Measurements from ENCODE around the gene PSMG1. TPM values are rescaled to one million over a fixed set of nuclear protein-coding genes. Genes with fewer than 3 reads are reported as not detected.
A peak's percentile ranks its signal among the peaks of the same experiment; 100 is the strongest.
"Not testable (repeated sequence)": the region's sequence is repeated elsewhere in the genome, so short reads cannot be mapped to it uniquely, and the experiment has no call there.

PSMG1 gene
- total RNA-seq, 6 donors from 2014 or later = 6.1 to 24.6 (median 19.7) TPM

DNA sequence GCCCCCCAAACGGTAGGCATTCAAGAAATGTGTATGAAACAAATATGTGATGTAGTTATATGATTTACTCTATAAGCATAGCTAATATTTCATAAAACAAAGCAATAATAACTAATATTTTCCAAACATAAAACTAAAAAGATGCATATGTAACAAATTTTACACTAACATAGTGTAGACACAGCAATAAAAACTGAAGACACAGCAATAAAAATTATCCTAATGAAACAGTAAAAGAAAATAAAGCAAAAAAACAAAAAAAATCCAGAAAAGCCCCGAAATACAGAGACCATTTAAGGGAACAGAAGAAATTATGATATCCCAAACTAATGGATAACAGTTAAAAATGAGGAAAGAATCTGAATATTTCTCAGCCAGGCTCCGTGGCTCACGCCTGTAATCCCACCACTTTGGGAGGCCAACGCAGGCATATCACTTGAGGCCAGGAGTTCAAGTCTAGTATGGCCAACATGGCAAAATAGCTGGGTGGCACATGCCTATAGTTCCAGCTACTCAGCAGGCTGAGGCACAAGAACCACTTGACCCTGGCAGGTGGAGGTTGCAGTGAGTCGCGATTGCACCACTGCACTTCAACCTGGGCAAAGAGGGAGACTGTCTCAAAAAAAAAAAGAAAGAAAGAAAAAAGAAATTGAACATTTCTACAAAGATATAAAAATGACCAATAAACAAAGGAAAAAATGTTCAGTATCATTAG is 38.2 kb upstream of the PSMG1 start:
- ATAC-seq (ENCODE audit: low FRiP score in 2 of 2) (no peak), DNase-seq (peak in 1 of 2 donors; percentile 85)
- peaks cover 0 to 3% (median 0%) of the 10 kb centered on the region in 4 donors for H3K4me1 ChIP-seq
- TF ChIP-seq POLR2AphosphoS5 (IDR thresholded peaks at IDR 0.05) (no peak), EP300 (IDR thresholded peaks at IDR 0.05) (no peak), POLR2A (IDR thresholded peaks at IDR 0.05) (no peak)
- TF ChIP-seq, protein P1, sequence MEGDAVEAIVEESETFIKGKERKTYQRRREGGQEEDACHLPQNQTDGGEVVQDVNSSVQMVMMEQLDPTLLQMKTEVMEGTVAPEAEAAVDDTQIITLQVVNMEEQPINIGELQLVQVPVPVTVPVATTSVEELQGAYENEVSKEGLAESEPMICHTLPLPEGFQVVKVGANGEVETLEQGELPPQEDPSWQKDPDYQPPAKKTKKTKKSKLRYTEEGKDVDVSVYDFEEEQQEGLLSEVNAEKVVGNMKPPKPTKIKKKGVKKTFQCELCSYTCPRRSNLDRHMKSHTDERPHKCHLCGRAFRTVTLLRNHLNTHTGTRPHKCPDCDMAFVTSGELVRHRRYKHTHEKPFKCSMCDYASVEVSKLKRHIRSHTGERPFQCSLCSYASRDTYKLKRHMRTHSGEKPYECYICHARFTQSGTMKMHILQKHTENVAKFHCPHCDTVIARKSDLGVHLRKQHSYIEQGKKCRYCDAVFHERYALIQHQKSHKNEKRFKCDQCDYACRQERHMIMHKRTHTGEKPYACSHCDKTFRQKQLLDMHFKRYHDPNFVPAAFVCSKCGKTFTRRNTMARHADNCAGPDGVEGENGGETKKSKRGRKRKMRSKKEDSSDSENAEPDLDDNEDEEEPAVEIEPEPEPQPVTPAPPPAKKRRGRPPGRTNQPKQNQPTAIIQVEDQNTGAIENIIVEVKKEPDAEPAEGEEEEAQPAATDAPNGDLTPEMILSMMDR (IDR thresholded peaks at IDR 0.05) = no peak
- WGBS, 2 donors = 79 to 90% methylated on average over 7 of the region's 7 CpGs
- no peak overlapping the region for H3K4me3 ChIP-seq
- H3K9me3 ChIP-seq = no peaks in the 10 kb centered on the region
- no peaks in the 10 kb centered on the region for H3K27me3 ChIP-seq
- peak overlapping the region in 1 of 4 donors; percentile 28 for H3K27ac ChIP-seq
- H3K36me3 ChIP-seq = peaks cover 4 to 62% (median 8%) of the 10 kb centered on the region in 4 donors

DNA sequence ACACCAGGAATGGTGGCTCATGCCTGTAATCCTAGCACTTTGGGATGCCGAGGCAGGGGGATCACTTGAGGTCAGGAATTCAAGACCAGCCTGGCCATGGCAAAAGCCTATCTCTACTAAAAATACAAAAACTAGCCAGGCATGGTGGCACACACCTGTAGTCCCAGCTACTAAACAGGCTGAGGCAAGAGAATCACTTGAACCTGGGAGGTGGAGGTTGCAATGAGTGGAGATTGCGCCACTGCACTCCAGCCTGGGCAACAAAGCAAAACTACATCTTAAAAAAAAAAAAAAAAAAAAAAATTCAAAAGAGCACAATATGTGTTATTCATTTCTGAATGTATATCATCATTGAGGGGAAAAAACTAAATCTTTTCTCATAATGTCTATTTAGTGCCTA is 37.6 kb upstream of the PSMG1 start:
- 75 to 82% methylated on average over 2 of the region's 2 CpGs for WGBS, 2 donors
- peaks cover 4 to 65% (median 8%) of the 10 kb centered on the region in 4 donors for H3K36me3 ChIP-seq
- H3K9me3 ChIP-seq; H3K27me3 ChIP-seq; ATAC-seq (ENCODE audit: low FRiP score in 2 of 2); H3K4me1 ChIP-seq; H3K27ac ChIP-seq; H3K4me3 ChIP-seq: not testable (repeated sequence)
- peak in 1 of 2 donors; percentile 79 for DNase-seq

DNA sequence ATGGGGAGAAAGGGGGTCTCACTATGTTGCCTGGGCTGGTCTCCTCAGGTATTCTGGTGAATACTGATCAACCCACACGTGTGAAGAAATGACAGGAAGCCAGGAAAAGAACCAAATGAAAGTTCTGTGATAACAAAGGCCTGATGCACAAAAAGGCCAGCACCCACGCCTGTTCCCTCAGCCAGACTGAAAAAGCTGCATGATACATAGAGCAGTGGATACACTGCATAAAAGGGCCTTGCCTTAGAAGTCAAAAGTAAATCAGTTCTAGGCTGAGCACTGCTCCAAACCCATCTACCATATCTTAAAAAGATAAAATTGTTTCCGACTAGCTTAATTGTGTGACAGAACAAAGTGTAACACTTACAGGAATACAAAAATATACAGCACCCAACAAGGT is 36.9 kb upstream of the PSMG1 start:
- Histone ChIP-seq H3K4me3 (no peak overlapping the region), H3K27ac (no peak overlapping the region), H3K36me3 (peaks cover 4 to 72% (median 8%) of the 10 kb centered on the region in 4 donors), H3K4me1 (peaks cover 0 to 3% (median 0%) of the 10 kb centered on the region in 4 donors), H3K27me3 (no peaks in the 10 kb centered on the region), H3K9me3 (no peaks in the 10 kb centered on the region)
- TF ChIP-seq, protein P1 (IDR thresholded peaks at IDR 0.05) = no peak
- TF ChIP-seq EP300 (IDR thresholded peaks at IDR 0.05) (no peak), POLR2A (IDR thresholded peaks at IDR 0.05) (no peak), POLR2AphosphoS5 (IDR thresholded peaks at IDR 0.05) (no peak)
- DNase-seq (no peak), ATAC-seq (ENCODE audit: low FRiP score in 2 of 2) (no peak)
- 87 to 91% methylated on average over 3 of the region's 3 CpGs for WGBS, 2 donors

DNA sequence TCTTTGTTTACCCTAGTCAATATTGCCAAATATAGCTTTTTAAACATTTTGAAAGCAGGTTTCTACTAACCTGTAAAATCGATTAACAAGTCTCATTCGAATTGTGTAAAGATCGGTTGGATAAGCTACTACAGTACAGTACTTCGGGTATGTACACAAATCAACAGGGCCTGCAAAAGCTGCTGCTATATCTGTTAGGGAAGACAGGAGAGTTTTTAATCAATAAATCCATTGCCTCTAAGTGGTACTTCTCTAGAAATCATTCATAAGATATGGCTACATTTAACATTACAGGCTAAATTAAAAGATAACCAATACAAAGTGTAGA is 34.8 kb upstream of the PSMG1 start:
- no peak for TF ChIP-seq POLR2A (IDR thresholded peaks at IDR 0.05)
- no peak for TF ChIP-seq EP300 (IDR thresholded peaks at IDR 0.05)
- TF ChIP-seq POLR2AphosphoS5 (IDR thresholded peaks at IDR 0.05) = no peak
- TF ChIP-seq, protein P1 (IDR thresholded peaks at IDR 0.05) = no peak

DNA sequence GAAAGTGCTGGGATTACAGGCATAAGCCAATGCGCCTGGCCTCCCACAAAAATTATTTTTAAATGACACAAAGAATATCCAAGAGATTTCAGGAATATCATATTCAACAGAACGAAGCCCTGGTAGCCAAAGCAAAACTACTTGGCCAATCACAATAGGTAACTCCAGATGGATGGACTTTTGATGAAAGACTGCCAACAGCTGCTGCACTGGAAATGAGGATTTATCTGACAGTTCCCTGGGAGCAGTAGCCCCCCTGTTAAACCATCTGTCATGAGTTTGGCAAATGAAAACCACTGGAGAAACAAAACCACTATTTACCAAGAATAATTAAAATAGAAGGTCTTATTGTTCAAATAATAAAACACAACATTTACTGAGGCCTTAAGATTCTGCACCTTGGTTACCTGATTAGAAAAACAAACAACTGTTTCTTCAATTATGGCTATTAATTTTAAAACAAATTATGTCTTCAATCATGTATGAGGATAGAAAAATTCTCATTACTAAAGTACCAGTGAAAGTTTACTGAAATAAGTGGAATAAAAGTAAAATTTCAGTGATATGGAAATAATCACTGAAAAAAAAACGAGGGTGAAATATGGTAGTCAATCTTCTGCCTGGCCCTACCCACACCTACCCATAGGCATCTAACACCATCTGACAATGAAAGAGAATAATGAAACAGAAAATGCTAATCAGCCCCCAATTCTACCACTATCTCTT is 34.3 kb upstream of the PSMG1 start:
- WGBS, 2 donors = 87 to 93% methylated on average over 3 of the region's 3 CpGs
- TF ChIP-seq POLR2A (IDR thresholded peaks at IDR 0.05) = no peak
- Histone ChIP-seq H3K4me3 (no peak overlapping the region), H3K4me1 (peaks cover 0 to 3% (median 0%) of the 10 kb centered on the region in 4 donors), H3K36me3 (peaks cover 0 to 73% (median 6%) of the 10 kb centered on the region in 4 donors), H3K27ac (no peak overlapping the region), H3K27me3 (no peaks in the 10 kb centered on the region), H3K9me3 (no peaks in the 10 kb centered on the region)
- ATAC-seq (ENCODE audit: low FRiP score in 2 of 2) (no peak), DNase-seq (no peak)

More for the DNA sequence above, 34.8 kb upstream of the PSMG1 start:
- Histone ChIP-seq H3K36me3 (peaks cover 0 to 71% (median 6%) of the 10 kb centered on the region in 4 donors), H3K9me3 (no peaks in the 10 kb centered on the region), H3K27ac (no peak overlapping the region), H3K27me3 (no peaks in the 10 kb centered on the region), H3K4me3 (no peak overlapping the region), H3K4me1 (peaks cover 0 to 3% (median 0%) of the 10 kb centered on the region in 4 donors)
- ATAC-seq (ENCODE audit: low FRiP score in 2 of 2) (no peak), DNase-seq (no peak)
- WGBS, 2 donors = 81 to 88% methylated on average over 4 of the region's 4 CpGs
